ENCODE results near the gene HIVEP3. TPM values are rescaled to one million over a fixed set of nuclear protein-coding genes. Genes with fewer than 3 reads are reported as not detected.

Gene HIVEP3
- polyA plus RNA-seq, 3 donors: 3.3 to 4.0 (median 3.7) TPM

DNA sequence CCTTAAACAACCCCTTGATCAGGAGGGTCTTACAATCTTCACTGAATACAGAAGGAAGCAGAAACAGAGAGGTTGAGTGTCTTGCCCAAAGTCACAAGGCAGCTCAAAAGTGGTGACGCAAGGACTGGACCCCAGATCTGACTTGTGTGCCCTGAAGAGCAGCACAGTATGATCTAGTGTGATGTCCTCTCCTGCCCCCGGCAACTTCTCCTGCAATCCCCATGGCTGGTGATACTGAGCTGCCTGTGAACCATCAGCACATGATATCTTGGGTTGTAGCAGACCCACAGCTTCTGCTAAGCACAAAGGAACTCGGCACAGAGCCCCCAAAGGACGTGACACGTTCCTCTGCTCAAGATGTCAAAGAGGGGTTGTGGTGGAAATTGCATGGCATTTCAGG is 383.0 kb downstream of the HIVEP3 start:
- DNase-seq: no peak

DNA sequence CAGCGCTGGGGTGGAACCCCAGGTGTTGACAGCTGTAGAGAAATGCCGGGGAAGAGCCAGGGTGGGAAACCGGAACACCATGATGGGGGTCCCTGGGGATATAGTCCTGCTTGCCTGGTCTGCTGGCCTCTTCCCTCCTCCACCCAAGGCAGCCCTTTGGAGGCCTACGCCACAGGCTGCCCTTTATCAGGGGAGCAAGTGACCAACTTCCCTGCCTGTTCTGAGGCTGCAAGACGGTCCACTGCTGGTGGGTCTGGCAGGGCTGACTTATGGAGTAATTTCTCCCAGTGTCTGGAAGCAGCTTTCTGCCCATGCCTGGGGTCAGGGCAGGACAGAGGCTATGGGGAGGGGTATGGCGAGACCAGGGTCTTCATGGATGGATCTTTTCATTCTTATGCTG is 383.4 kb downstream of the HIVEP3 start:
- DNase-seq: no peak

DNA sequence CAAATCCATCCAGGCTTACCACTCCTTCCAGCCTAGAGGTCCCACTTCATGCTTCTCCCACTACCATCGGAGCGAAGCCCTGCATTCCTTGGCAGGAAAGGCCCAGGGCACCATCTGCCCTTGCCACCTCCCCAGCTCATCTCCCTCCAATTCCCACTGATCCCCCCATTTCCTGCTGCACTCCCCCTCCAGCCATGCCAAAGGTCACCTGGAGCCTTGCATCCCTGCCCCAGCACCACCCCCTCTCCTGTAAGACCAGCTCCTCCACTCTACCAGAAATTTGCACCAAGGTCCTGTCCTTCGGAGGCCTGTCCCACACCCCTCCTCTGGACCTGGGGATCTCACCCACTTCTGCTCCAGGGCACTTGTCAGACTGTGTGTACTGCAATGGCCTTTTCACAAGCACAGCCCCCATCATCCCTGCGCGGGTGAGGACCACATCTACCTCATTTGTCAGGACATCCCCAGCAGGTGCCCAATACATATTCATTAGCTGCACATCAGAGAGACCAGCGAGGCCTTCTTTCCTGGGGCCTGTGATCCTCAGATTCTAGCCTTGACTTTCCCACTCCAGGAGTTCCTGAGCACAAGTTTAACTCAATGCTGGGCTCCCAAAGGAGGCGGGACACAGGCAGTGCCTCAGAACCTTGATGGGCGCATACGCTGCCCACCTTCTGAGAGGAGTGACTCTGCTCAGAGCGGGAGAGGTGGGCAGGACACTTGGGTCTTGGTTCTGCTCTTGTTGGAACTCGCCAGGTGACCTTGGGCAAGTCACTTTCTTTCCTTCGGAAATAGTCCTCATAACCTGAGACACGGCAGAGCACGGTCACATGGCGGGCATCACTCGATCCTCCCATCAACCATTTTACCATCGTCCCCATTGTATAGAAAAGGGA is 384.3 kb downstream of the HIVEP3 start:
- DNase-seq: no peak

DNA sequence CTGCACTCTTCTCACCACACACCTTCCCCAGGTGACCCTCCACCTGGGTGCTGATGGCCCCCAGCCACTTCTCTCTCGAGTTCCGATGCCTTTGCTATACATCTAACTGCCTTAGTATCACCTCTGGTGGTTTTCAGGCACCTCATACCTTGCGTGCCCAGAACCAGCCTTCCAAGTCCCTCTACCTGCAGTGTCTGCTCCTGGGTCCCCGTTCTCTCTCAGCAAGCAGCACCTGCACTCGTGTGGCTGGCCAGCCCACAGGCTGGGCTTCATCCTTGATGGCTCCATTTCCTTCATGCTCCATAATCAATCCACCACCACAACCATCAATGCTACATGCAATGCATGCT is 385.0 kb downstream of the HIVEP3 start:
- DNase-seq: no peak

DNA sequence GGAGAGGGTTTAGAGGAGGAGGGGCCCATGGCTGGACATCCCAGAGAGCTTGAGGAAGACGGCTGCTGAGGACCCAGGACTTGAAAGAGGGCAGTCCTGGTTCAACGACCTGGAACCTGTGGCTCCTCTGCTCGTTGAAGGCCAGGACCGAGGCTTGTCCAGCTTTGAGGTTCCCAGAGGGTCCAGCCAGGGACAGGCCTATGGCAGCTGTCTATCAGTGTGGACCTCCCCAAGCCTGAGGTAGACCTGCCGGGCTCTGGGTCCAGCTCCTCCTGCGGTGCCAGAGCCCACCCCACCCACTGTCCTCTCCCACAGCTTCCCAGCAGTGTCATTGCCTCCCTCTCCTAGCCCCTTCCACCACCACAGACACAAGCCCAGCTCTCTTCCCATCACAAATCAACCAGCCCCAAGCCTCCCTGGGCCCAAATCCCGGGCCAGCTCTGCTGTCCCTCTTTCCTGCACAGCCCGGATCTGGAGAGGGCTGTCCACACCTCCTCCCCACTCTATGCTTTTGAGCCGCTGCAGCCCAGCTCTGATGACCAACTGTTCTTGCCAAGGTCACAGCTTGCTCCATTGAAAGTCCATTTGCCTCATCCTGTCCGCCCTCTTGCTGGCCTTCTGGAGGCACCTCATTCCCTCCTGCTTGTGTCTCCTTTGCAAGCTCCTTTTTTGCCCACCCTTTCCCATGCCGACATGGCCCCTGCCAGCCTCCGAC is 385.5 kb downstream of the HIVEP3 start:
- DNase-seq: no peak

DNA sequence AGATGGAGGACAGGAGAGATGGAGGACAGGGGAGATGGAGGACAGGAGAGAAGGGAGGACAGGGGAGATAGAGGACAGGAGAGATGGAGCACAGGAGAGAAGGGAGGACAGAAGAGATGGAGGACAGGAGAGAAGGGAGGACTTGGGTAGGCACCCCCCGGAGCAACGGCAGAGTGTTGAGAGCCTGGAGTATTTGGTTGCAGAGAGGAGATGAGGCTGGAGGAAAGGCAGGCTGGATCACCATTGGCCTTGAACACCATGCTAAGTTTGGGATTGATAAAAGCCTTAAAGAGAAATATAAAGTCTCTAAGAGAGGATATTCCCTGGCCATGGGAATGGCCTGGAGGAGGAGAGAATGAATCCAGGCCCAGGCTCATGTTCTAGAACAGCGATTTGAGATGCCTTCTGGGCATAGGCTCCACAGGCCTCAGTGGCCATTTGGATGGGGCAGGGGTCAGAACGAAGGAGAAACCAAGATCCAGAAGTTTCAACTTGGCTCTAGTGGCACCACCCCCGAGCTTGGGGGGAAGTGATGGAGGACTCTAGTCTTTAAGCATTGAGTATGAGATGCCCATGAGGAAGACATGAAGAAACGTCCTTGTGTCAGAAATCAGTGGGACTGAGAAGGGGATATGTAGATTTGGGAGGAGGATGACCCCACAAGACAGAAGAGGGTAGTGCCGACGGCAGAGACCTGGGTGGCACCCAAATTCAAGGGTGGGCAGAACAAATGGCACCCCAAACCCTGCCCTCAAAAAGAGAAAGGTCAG is 386.3 kb downstream of the HIVEP3 start:
- no peak for DNase-seq

DNA sequence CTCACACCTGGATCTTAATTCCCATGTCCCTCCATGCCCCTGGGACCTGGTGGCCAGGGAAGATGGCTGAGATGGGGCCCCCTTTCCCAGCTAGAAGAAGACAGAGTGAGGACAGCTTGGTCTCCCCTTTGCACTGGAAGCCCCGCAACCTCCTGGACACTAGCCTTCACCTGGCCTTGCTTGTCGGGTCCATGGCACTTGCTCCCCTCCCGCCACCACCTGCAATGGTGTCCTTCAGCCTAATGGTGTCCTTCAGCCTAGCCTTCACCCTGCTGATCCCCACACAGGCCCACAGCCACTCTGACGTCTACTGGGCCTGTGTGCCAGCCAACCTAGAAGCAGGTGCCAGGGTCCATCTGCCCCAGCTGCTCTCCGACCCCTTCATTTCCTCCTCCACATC is 388.3 kb downstream of the HIVEP3 start:
- no peak for DNase-seq

DNA sequence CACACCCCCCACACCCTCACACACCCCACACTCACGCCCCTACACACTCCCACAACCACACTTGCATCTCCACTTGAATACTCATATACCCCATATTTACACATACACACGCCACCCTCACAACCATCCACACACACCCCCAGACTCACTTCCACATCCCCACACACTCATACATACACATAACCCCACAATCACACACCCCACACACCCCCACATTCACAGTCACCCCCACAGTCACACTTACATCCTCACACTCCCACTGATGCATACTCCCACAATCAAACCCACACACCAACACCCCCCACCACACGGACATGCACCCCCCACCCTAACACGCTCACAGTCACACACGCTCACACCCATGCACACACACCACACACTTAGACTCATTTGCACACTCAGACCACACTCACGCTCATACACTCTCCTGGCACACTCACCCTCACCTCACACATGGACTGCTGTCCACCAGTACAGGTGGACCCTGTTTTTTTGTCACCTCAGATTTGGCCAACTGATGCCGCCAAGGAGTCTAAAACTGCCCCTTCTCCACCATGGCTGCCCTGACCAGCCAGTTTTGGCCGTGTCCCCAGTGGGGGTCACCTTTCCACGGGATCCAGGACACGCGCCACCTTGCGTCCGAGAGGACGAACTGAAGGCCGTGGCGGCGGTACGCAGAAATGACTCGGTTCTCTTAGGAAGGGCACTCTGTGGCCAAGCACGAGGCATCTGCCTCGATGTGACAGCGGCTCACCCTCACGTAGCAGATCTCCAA is 388.9 kb downstream of the HIVEP3 start:
- no peak for DNase-seq

DNA sequence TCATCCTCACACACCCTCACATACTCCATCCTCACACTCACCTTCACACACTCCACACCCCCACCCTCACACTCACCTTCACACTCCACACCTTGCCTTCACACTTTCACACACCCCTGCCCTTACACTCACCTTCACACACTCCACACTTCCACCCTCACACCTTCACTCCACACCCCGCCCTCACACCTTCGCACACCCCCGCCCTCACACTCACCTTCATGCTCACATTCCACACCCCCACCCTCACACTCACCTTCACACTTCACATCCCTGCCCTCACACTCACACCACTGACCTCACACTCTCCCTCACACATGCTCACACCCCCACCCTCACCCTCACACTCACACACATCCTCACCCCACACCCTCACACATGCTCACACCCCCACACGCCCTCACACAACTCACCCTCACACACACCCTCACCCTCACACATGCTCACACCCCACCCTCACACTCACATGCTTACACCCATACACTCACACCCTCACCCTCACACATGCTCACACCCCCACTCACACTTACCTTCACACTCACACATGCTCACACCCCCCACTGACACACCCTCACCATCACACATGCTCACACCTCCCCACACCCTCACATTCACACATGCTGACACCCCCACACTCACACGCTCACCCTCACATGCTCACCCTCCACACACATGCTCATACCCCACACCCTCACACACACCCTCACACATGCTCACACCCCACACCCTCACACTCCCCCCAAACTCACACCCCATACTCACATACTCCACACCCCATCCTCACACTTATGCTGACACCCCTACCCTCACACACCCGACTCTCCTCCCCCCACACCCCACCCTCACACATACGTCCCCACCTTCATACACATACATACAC is 389.8 kb downstream of the HIVEP3 start:
- no peak for DNase-seq

DNA sequence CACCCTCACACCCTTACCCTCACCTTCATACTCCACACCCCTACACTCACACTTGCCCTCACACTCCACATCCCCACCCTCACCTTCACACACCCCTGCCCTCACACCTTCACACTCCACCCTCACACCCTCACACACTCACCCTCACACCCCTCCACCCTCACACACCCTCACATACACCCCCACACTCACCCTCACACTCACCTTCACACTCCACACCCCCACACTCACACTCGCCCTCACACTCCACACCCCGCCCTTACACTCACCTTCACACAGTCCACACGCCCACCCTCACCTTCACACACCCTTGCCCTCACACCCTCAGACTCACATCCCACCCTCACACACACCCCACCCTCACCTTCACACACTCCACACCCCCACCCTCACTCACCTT is 390.6 kb downstream of the HIVEP3 start:
- no peak for DNase-seq

DNA sequence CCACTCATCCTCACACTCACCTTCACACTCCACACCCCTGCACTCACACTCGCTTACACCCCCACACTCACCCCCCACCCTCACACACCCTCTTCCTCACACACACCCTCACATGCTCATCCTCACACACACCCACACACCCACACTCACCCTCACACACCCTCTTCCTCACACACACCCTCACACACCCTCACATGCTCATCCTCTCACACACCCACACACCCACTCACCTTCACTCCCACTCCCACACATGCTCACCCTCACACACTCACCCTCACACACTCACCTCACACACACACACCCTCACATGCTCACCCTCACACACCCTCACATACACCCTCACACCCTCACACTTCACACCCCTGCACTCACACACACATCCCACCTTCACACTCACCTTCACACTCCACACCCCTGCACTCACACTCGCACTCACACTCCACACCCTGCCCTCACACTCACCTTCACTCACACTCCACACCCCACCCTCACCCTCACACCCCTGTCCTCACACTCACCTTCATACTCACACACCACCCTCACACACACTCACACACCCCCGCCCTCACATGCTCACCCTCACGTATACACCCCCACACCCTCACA is 391.7 kb downstream of the HIVEP3 start:
- no peak for DNase-seq

DNA sequence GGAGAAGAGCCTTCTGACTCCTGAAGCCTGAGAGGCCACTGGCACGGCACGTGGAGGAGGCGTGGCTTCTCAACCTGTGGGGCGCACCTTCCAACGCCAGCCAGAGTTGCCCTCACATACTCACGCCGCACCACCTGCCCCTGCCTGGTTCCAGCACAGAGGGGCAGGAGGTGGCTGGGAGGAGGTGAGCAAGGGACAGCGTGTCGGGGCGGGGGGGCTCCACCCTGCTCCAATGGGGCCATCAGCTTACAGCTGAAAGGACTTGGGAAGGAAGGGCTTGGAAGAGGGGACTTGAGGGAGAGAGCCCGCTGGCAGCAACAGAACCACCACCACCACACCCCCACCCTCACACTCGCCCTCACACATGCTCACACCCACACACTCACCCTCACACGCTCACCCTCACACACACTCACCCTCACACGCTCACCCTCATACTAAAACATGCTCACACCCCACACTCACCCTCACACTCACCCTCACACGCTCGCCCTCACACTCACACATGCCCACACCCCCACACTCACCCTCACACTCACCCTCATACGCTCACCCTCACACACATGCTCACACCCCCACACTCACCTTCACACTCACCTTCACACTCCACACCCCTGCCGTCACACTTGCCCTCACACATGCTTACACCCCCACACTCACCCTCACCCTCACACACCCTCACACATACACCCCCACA is 392.7 kb downstream of the HIVEP3 start:
- no peak for DNase-seq

DNA sequence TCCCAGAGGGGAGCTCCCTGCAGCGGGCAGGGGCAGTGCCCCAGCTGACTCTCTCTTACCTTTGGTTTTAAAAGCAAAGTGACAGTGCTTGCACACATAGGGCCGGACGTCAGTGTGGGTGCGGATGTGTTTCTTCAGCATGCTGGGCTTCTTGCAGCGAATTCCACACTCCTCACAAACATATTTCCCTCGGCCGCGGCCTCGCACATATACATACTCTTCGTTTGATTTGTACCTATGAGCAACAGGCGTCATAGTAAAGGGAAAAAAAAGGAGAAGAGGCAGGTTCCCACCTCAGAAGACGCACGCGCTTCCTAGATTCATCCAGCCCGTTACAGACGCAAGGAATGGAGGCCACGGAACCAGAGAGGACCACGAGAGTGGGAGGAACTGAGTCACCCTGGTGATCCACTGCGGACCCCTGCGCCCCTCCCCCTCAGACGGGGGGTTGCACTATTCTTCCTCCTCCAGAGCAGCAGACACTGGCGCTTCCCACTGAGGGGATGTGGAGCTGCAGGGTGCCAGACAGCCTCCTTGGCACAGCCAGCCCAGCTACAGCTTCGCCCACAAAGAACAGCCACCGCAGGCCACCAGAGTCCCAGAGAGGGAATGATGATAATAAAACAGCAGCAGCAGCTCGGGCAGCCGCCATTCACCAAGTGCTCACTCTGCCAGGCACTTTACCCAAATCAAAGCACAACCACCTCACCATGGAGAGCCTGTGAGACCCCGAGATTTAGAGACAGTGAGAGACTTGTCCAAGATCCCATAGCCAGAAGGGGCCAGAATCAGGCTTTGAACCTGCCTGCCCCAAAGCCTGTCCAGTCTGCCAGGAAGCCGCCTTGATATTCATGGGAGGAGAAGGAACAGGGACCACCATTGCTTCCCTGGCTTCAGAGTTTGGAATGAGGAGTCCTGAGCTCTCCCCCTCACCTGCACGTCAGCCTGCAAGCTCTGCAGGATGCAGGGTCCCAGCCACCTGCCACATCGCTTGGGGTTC is 393.7 kb downstream of the HIVEP3 start:
- no peak for DNase-seq

DNA sequence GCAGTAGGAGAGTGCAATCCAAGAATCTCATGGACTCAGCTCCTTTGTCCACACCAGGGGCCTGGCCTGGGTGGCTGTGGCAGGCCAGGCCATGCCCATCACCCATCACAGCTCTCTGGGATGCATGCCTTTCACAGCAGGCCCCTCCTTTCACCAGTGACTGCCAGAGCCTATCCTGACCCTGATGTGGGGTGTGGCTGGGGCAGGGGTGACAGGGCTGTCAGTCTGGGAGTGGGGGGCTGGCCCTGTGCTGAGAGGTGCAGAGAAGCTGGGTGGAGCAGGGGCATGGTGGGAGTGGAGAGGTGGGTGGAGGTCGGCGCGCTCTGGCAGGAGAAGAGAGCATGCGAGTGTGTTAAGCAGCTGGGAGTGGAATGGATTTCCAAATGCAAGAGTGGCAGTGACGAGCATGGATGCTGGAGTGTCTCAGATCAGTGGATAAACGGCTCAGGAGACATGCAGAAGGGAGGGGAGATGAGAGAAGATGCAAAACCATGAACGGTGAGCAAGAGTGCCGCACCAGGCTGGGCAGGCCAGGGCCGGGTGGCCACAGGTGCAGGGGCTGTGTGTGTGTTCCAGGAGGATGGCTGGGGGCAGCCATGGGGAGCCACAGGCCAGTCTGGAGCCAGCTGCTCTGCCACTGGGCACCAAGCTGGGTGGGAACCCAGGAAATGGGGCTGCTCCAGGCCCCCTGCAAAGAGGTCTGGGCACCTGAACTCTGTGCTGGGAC is 394.6 kb downstream of the HIVEP3 start:
- DNase-seq: no peak

DNA sequence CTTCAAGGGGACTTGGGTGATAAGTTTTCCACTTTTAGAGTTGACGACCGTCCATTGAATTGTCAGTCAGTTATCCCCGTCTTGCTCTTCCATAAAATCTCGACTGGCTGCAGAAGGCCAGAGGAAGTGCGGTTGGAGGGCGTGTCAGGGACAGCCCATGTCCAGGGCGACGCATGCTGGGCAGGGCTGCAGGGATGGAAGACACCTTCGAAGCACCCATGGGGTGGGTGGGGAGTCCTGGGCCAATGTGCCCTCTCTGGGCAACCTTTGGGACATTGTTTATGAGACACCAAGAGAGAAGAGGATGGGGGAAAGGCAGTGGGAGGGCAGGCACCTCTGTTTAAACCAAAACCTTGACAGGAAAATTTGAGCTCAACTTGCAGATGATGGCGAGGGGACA is 395.7 kb downstream of the HIVEP3 start:
- DNase-seq: no peak

DNA sequence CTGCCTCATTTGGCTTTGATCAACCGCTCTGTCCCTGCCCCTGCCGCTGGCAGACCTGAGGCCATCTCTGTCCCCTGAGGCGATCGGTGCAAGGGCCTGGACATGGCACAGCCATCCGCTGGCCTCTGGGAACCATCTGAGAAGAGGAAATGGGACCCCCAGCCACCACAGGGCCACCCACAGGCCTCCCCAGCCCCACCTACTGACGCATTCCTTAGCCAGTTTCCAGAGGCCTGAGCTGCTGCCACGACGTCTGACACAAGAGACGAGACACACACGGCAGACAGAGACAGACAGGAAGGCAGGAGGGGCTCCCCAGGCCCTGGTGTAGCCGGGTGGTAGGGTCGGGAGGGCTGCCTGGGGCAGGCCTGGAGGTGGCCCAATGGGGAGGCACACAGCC is 397.0 kb downstream of the HIVEP3 start:
- DNase-seq: no peak

DNA sequence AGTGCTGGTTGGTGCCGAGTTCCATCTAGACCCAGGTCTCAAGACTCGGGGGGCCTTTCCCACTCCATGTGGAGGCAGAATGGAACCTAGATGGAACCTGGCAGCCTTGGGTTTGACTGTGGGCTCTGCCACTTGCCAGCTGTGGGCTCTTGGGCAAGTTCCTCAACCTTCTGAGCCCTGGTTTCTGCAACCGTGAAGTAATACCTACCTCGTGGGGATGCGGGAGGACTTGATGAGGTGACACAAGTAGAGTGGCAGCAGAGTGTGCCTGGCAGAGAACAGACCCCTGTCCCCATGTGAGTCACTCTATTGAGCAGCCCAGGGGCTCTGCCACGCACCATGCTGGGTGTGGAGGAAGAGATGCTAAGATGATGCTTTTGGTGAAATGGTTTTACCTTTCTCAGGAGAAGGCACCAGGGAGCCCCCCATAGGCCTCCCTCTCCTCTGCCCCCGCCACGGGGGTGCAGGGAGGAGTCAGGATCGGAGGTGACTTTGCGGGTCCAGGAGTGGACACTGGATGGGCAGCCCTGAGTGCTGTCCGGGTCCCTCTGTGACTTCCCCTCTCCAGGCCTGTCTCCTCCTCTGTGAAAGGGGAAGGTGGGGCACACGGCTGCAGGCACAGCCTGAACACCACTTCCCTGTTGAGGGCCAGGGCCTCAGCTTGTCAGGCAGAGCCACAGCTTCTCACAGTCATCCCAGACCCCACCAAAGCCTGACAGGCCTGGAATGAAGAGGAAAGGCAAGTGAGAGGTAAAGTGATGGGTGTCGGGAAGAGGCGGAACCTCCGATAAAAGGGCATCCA is 397.6 kb downstream of the HIVEP3 start:
- no peak for DNase-seq

Measured in renal pelvis (tissue), 4 donors.